ENCODE measurements around the gene TBC1D24. TPM values are rescaled to one million over a fixed set of nuclear protein-coding genes. Genes with fewer than 3 reads are reported as not detected.

Gene TBC1D24
- total RNA-seq, 1 experiment from 2014 or later, result 24.6 TPM

GRCh38 chr16:2501946-2502895 is 27.3 kb downstream of the TBC1D24 start:
- H3K4me2 ChIP-seq (ENCODE audit: low read length), result no peak overlapping the region; the same call in 1 of the 2 replicates
- POLR2A ChIA-PET, result no interaction called here
- TF ChIP-seq ZFX (IDR thresholded peaks at IDR 0.05) (no peak), POLR2A (IDR thresholded peaks at IDR 0.05; ENCODE audit: borderline replicate concordance, extremely low read depth, insufficient read depth, insufficient read length) (no peak), POLR2AphosphoS5 (IDR thresholded peaks at IDR 0.05; ENCODE audit: low read depth, low read length) (no peak), SP1 (IDR thresholded peaks at IDR 0.05; ENCODE audit: low read depth) (no peak), CEBPB (IDR thresholded peaks at IDR 0.05; ENCODE audit: low read depth) (no peak), EZH2 (IDR thresholded peaks at IDR 0.05) (no peak), ELF1 (IDR thresholded peaks at IDR 0.05; ENCODE audit: borderline replicate concordance, low read depth) (no peak), CBX3 (IDR thresholded peaks at IDR 0.05; ENCODE audit: low read depth) (no peak), TCF7L2 (IDR thresholded peaks at IDR 0.05; ENCODE audit: borderline replicate concordance, extremely low read depth, insufficient read depth, insufficient read length) (no peak), RAD21 (IDR thresholded peaks at IDR 0.05; ENCODE audit: low read depth) (no peak), EGR1 (IDR thresholded peaks at IDR 0.05; ENCODE audit: low read depth) (no peak), YY1 (IDR thresholded peaks at IDR 0.05; ENCODE audit: extremely low read depth, insufficient replicate concordance, low read depth, low read length) (no peak), EZH2phosphoT487 (IDR thresholded peaks at IDR 0.05; ENCODE audit: borderline replicate concordance) (no peak), JUND (IDR thresholded peaks at IDR 0.05) (no peak), FOSL1 (IDR thresholded peaks at IDR 0.05; ENCODE audit: low read depth) (no peak), ATF3 (IDR thresholded peaks at IDR 0.05) (no peak)
- TF ChIP-seq, protein P1, sequence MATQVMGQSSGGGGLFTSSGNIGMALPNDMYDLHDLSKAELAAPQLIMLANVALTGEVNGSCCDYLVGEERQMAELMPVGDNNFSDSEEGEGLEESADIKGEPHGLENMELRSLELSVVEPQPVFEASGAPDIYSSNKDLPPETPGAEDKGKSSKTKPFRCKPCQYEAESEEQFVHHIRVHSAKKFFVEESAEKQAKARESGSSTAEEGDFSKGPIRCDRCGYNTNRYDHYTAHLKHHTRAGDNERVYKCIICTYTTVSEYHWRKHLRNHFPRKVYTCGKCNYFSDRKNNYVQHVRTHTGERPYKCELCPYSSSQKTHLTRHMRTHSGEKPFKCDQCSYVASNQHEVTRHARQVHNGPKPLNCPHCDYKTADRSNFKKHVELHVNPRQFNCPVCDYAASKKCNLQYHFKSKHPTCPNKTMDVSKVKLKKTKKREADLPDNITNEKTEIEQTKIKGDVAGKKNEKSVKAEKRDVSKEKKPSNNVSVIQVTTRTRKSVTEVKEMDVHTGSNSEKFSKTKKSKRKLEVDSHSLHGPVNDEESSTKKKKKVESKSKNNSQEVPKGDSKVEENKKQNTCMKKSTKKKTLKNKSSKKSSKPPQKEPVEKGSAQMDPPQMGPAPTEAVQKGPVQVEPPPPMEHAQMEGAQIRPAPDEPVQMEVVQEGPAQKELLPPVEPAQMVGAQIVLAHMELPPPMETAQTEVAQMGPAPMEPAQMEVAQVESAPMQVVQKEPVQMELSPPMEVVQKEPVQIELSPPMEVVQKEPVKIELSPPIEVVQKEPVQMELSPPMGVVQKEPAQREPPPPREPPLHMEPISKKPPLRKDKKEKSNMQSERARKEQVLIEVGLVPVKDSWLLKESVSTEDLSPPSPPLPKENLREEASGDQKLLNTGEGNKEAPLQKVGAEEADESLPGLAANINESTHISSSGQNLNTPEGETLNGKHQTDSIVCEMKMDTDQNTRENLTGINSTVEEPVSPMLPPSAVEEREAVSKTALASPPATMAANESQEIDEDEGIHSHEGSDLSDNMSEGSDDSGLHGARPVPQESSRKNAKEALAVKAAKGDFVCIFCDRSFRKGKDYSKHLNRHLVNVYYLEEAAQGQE (IDR thresholded peaks at IDR 0.05; ENCODE audit: low read depth), result no peak
- TF ChIP-seq, protein P2, sequence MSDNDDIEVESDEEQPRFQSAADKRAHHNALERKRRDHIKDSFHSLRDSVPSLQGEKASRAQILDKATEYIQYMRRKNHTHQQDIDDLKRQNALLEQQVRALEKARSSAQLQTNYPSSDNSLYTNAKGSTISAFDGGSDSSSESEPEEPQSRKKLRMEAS (IDR thresholded peaks at IDR 0.05), result no peak
- H3K36me3 ChIP-seq (ENCODE audit: control insufficient read depth in 1 of 2, insufficient read depth in 2 of 2, low read length in 2 of 2), result peaks cover 0 to 4% of the 10 kb centered on the region in 2 experiments; a peak in 1 of 4 replicates
- no peaks in the 10 kb centered on the region for H3K27me3 ChIP-seq (ENCODE audit: insufficient read depth, low read length)
- no peaks in the 10 kb centered on the region for H3K9me2 ChIP-seq (ENCODE audit: insufficient read depth)
- no TSS peak for BruUV-seq (replicated peaks)
- no peak for ATAC-seq
- H3K27ac ChIP-seq (ENCODE audit: low read depth, low read length), result no peak overlapping the region
- no peak overlapping the region for H2AFZ ChIP-seq (ENCODE audit: low read depth, low read length, poor library complexity, severe bottlenecking)
- no peaks in the 10 kb centered on the region for H3K79me2 ChIP-seq (ENCODE audit: insufficient read depth, low read length)
- H3K4me3 ChIP-seq (replicated peaks in 1 of 2; ENCODE audit: low read depth in 1 of 2, low read length in 2 of 2), result no peak overlapping the region
- CTCF ChIA-PET, result interaction anchor here (0.7 to 1.3 kb wide), 5 partner anchors 61 to 351 kb away, joined by 3 to 15 read pairs (median 3); partner anchors contain the start of gene ECI1
- DNase-seq (ENCODE audit: low read depth, low spot score), result no peak
- intact Hi-C loops (cut with micrococcal nuclease), result loop anchor here (2.0 to 10.0 kb wide), 4 partner anchors 71 to 307 kb away; partner anchors contain the start of genes ABCA3, CASKIN1 and RNPS1
- H3K9me3 ChIP-seq (ENCODE audit: control insufficient read depth in 1 of 2, insufficient read depth in 1 of 2, low read depth in 1 of 2, low read length in 2 of 2), result no peaks in the 10 kb centered on the region
- no peaks in the 10 kb centered on the region for H4K20me1 ChIP-seq (ENCODE audit: insufficient read depth)
- no peak overlapping the region for H3K9ac ChIP-seq (ENCODE audit: low read length)
- peaks cover 3 to 12% of the 10 kb centered on the region in 2 experiments; a peak in 3 of 4 replicates for H3K4me1 ChIP-seq (ENCODE audit: control insufficient read depth in 1 of 2, insufficient read depth in 2 of 2, low read length in 2 of 2)
- RAD21 ChIA-PET (ENCODE audit: low non-redundant PET in 1 of 2, low total read pairs in 2 of 2, uncharacterized antibody in 2 of 2, unreplicated experiment in 2 of 2), result interaction anchor here (0.9 kb wide), 2 partner anchors 27 to 308 kb away, joined by 3 to 6 read pairs; partner anchors contain the start of gene TBC1D24 (in 1 of the 2)
